DOHH2 (cell line): ENCODE measurements around the gene RGMB.

Experiments
- H3F3A ChIP-seq: fragments of 200-600 bp; sonication (generic), shearing (Covaris generic); 2 replicates; pipeline ENCODE4 v1.6.0; 2016; ENCODE audit warnings: antibody characterized with exemption, mild to moderate bottlenecking; ENCODE audit not compliant: control insufficient read depth, insufficient read depth
- H3K27ac ChIP-seq: fragments of 200-600 bp; sonication (generic); 2 replicates; pipeline ENCODE4 v1.5.1; 2014; ENCODE audit warnings: low read depth, mild to moderate bottlenecking, low read length, moderate library complexity
- H3K27me3 ChIP-seq: fragments of 200-600 bp; sonication (generic); 2 replicates; pipeline ENCODE4 v1.6.1; 2014; ENCODE audit warnings: mild to moderate bottlenecking, low read length, mixed read lengths; ENCODE audit not compliant: control insufficient read depth
- H3K36me3 ChIP-seq: fragments of 200-600 bp; sonication (generic); 2 replicates; pipeline ENCODE4 v1.6.1; 2014; ENCODE audit warnings: mild to moderate bottlenecking, low read length, moderate library complexity, mixed read lengths; ENCODE audit not compliant: control insufficient read depth
- H3K4me1 ChIP-seq: fragments of 200-600 bp; sonication (generic); 2 replicates; pipeline ENCODE4 v1.6.1; 2014; ENCODE audit warnings: mild to moderate bottlenecking, low read length, mixed read lengths; ENCODE audit not compliant: control insufficient read depth
- H3K4me2 ChIP-seq: fragments of 200-600 bp; sonication (generic); 2 replicates; pipeline ENCODE4 v1.6.0; 2014; ENCODE audit warnings: mild to moderate bottlenecking, low read length, moderate library complexity
- H3K4me3 ChIP-seq: fragments of 200-600 bp; sonication (generic); 2 replicates; pipeline ENCODE4 v1.5.1; 2014; ENCODE audit warnings: mild to moderate bottlenecking, low read length, mixed read lengths
- H3K79me2 ChIP-seq: fragments of 200-600 bp; sonication (generic); 2 replicates; pipeline ENCODE4 v1.6.1; 2014; ENCODE audit warnings: mild to moderate bottlenecking, low read length, mixed read lengths; ENCODE audit not compliant: control insufficient read depth
- H3K9me2 ChIP-seq: fragments of 200-600 bp; sonication (generic); replicated peaks from 2 replicates; pipeline ENCODE4 v1.6.1; 2014; ENCODE audit warnings: mild to moderate bottlenecking, low read length, mixed read lengths; ENCODE audit not compliant: control insufficient read depth
- H3K9me3 ChIP-seq: fragments of 200-600 bp; sonication (generic); 2 replicates; pipeline ENCODE4 v1.6.1; 2014; ENCODE audit warnings: antibody characterized with exemption, low read length, mixed read lengths; ENCODE audit not compliant: control insufficient read depth, insufficient read depth
- H4K20me1 ChIP-seq: fragments of 200-600 bp; sonication (generic); 2 replicates; pipeline ENCODE4 v1.6.0; 2014; ENCODE audit warnings: low read depth, mild to moderate bottlenecking, antibody characterized with exemption, low read length, moderate library complexity; ENCODE audit not compliant: control insufficient read depth, insufficient read depth
- CTCF ChIP-seq: fragments of 200-600 bp; sonication (generic); IDR thresholded peaks from one replicate; pipeline ENCODE4 v1.5.1; 2014; ENCODE audit warnings: antibody characterized with exemption, mild to moderate bottlenecking, low read depth, low read length; ENCODE audit not compliant: poor library complexity, severe bottlenecking
- EZH2phosphoT487 ChIP-seq: fragments of 200-600 bp; sonication (generic); IDR thresholded peaks from 2 replicates; pipeline ENCODE4 v1.6.1; 2017; ENCODE audit warnings: borderline replicate concordance, mild to moderate bottlenecking, antibody characterized with exemption, low read length, moderate library complexity, mixed read lengths

RGMB gene

GRCh38 chr5:98773464-98774191 is at the start of gene RGMB:
RGMB (plus strand) TSS chr5:98773663; CDS start chr5:98774071, 408 bp downstream.
- Histone ChIP-seq H3K4me2 (peak within 1 kb of the TSS; percentile 82), H3K4me3 (peak within 1 kb of the TSS; percentile 79)

GRCh38 chr5:98726258-98726657 is 47.2 kb upstream of the RGMB start:
- Histone ChIP-seq H3K27me3 (no peaks in the 10 kb centered on the region), H4K20me1 (no peaks in the 10 kb centered on the region), H3K27ac (no peak overlapping the region), H3K9me2 (no peaks in the 10 kb centered on the region), H3K4me3 (no peak overlapping the region), H3K9me3 (no peaks in the 10 kb centered on the region), H3K79me2 (no peaks in the 10 kb centered on the region), H3F3A (no peaks in the 10 kb centered on the region), H3K4me1 (no peaks in the 10 kb centered on the region), H3K4me2 (no peak overlapping the region), H3K36me3 (no peaks in the 10 kb centered on the region)
- no peak for TF ChIP-seq EZH2phosphoT487
- TF ChIP-seq CTCF = no peak

More at GRCh38 chr5:98773464-98774191, at the start of gene RGMB:
- Histone ChIP-seq H3K27ac (peak within 1 kb of the TSS; percentile 46), H3K27me3 (peaks cover 40% of the 10 kb centered on the region), H3K9me3 (no peaks in the 10 kb centered on the region), H3K79me2 (peaks cover 43% of the 10 kb centered on the region), H3K4me1 (peaks cover 59% of the 10 kb centered on the region), H4K20me1 (peaks cover 24% of the 10 kb centered on the region), H3K36me3 (0 out of 2 replicates have a peak, but pooled peaks cover 3% of the 10 kb centered on the region), H3K9me2 (no peaks in the 10 kb centered on the region), H3F3A (peaks cover 9% of the 10 kb centered on the region; the same call in 1 of the 2 replicates)
- TF ChIP-seq EZH2phosphoT487 = no peak
- no peak for TF ChIP-seq CTCF

- no peak overlapping the region for H3K27ac ChIP-seq
- no peaks in the 10 kb centered on the region for H3K9me3 ChIP-seq
- TF ChIP-seq EZH2phosphoT487 (no peak), CTCF (no peak)
- H3K9me2 ChIP-seq = no peaks in the 10 kb centered on the region
- no peaks in the 10 kb centered on the region for H3F3A ChIP-seq
- H3K36me3 ChIP-seq = no peaks in the 10 kb centered on the region
- no peaks in the 10 kb centered on the region for H3K4me1 ChIP-seq
- H3K79me2 ChIP-seq = no peaks in the 10 kb centered on the region
- no peaks in the 10 kb centered on the region for H4K20me1 ChIP-seq
- no peak overlapping the region for H3K4me2 ChIP-seq
- no peak overlapping the region for H3K4me3 ChIP-seq
- H3K27me3 ChIP-seq = no peaks in the 10 kb centered on the region
These were observed 45.8 kb upstream of the RGMB start for GRCh38 chr5:98727686-98728085.
